GM12892 (cell line): ENCODE results near the gene ARL13B.

ENCODE experiments used
- POLR2A ChIP-seq: IDR thresholded peaks from 2 replicates; pipeline ENCODE4 v1.6.1; 2011; ENCODE audit warnings: low read depth, low read length, control low read depth
- POLR2AphosphoS5 ChIP-seq: IDR thresholded peaks from 2 replicates; pipeline ENCODE4 v1.6.1; 2011; ENCODE audit warnings: low read depth, low read length, control low read depth
- TAF1 ChIP-seq: IDR thresholded peaks from 2 replicates; pipeline ENCODE4 v1.6.1; 2011; ENCODE audit warnings: low read depth, mild to moderate bottlenecking, control low read depth, low read length, borderline replicate concordance

GRCh38 chr3:94020293-94020692 is 40.3 kb downstream of the ARL13B start:
- TF ChIP-seq POLR2A (no peak), POLR2AphosphoS5 (no peak), TAF1 (no peak)
